ENCODE measurements around the gene SH3RF3.

The SH3RF3 gene

GRCh38 chr2:109476641-109477441 is 347.8 kb downstream of the SH3RF3 start:
- no peak for TF ChIP-seq GATA3 (IDR thresholded peaks at IDR 0.05; ENCODE audit: low read depth, low read length)
- TF ChIP-seq GATA2 (IDR thresholded peaks at IDR 0.05; ENCODE audit: low read depth, low read length), result no peak

- TF ChIP-seq GATA2 (IDR thresholded peaks at IDR 0.05; ENCODE audit: low read depth, low read length), result no peak
- no peak for TF ChIP-seq GATA3 (IDR thresholded peaks at IDR 0.05; ENCODE audit: low read depth, low read length)
These were observed 350.0 kb downstream of the SH3RF3 start for GRCh38 chr2:109478906-109479493.

- TF ChIP-seq GATA2 (IDR thresholded peaks at IDR 0.05; ENCODE audit: low read depth, low read length) (no peak), GATA3 (IDR thresholded peaks at IDR 0.05; ENCODE audit: low read depth, low read length) (no peak)
These were observed 350.8 kb downstream of the SH3RF3 start for GRCh38 chr2:109479804-109480203.

- TF ChIP-seq GATA2 (IDR thresholded peaks at IDR 0.05; ENCODE audit: low read depth, low read length) (no peak), GATA3 (IDR thresholded peaks at IDR 0.05; ENCODE audit: low read depth, low read length) (no peak)
These were observed 351.6 kb downstream of the SH3RF3 start for GRCh38 chr2:109480486-109481195.

- TF ChIP-seq GATA2 (IDR thresholded peaks at IDR 0.05; ENCODE audit: low read depth, low read length) (no peak), GATA3 (IDR thresholded peaks at IDR 0.05; ENCODE audit: low read depth, low read length) (no peak)
These were observed 352.2 kb downstream of the SH3RF3 start for GRCh38 chr2:109481196-109481555.

GRCh38 chr2:109481599-109481998 is 352.6 kb downstream of the SH3RF3 start:
- TF ChIP-seq GATA3 (IDR thresholded peaks at IDR 0.05; ENCODE audit: low read depth, low read length) (no peak), GATA2 (IDR thresholded peaks at IDR 0.05; ENCODE audit: low read depth, low read length) (no peak)

- no peak for TF ChIP-seq GATA3 (IDR thresholded peaks at IDR 0.05; ENCODE audit: low read depth, low read length)
- no peak for TF ChIP-seq GATA2 (IDR thresholded peaks at IDR 0.05; ENCODE audit: low read depth, low read length)
These were observed 353.4 kb downstream of the SH3RF3 start for GRCh38 chr2:109482361-109482861.

GRCh38 chr2:109486711-109487535 is 357.9 kb downstream of the SH3RF3 start:
- TF ChIP-seq GATA3 (IDR thresholded peaks at IDR 0.05; ENCODE audit: low read depth, low read length) (no peak), GATA2 (IDR thresholded peaks at IDR 0.05; ENCODE audit: low read depth, low read length) (no peak)

- TF ChIP-seq GATA3 (IDR thresholded peaks at IDR 0.05; ENCODE audit: low read depth, low read length) (no peak), GATA2 (IDR thresholded peaks at IDR 0.05; ENCODE audit: low read depth, low read length) (no peak)
These were observed 358.5 kb downstream of the SH3RF3 start for GRCh38 chr2:109487536-109487869.

- TF ChIP-seq GATA3 (IDR thresholded peaks at IDR 0.05; ENCODE audit: low read depth, low read length) (no peak), GATA2 (IDR thresholded peaks at IDR 0.05; ENCODE audit: low read depth, low read length) (no peak)
These were observed 359.1 kb downstream of the SH3RF3 start for GRCh38 chr2:109487871-109488655.

GRCh38 chr2:109489296-109489695 is 360.3 kb downstream of the SH3RF3 start:
- TF ChIP-seq GATA3 (IDR thresholded peaks at IDR 0.05; ENCODE audit: low read depth, low read length) (no peak), GATA2 (IDR thresholded peaks at IDR 0.05; ENCODE audit: low read depth, low read length) (no peak)

GRCh38 chr2:109493176-109493935 is 364.4 kb downstream of the SH3RF3 start:
- no peak for TF ChIP-seq GATA2 (IDR thresholded peaks at IDR 0.05; ENCODE audit: low read depth, low read length)
- no peak for TF ChIP-seq GATA3 (IDR thresholded peaks at IDR 0.05; ENCODE audit: low read depth, low read length)
